MCF 10A (cell line): ENCODE data around the gene BIRC2. TPM values are rescaled to one million over a fixed set of nuclear protein-coding genes. Genes with fewer than 3 reads are reported as not detected.
A peak's percentile ranks its signal among the peaks of the same experiment; 100 is the strongest.

Experiments used
- BruUV-seq: library from RNA; stranded (reverse); fragments of 400-500 nt; replicated peaks from 2 replicates; lab custom pipeline; 2021; lab: Mats Ljungman, UMichigan
- CTCF ChIA-PET: fragments of 300-600 bp; sonication (Branson Sonifier 250); formaldehyde crosslinking; extraction: SDS; loops from one replicate; lab custom pipeline; 2021; ENCODE audit warnings: antibody characterized with exemption, inconsistent platforms; lab: Yijun Ruan, JAX
- POLR2A ChIA-PET: fragments of 300-600, 350-650 bp; sonication (Branson Sonifier 250); formaldehyde crosslinking; extraction: SDS; loops from one replicate; lab custom pipeline; 2020; ENCODE audit warnings: antibody characterized with exemption, inconsistent platforms; lab: Yijun Ruan, JAX
- DNase-seq: peaks from one replicate; pipeline ENCODE4 v3.0.0-alpha.2; 2018; ENCODE audit not compliant: unreplicated experiment
- H3K27ac Mint-ChIP-seq: one replicate; pipeline ENCODE4 v1.8.0; 2022; ENCODE audit warnings: mild to moderate bottlenecking, low read depth, mixed read lengths; ENCODE audit not compliant: unreplicated experiment
- H3K27me3 Mint-ChIP-seq: one replicate; pipeline ENCODE4 v1.8.0; 2022; ENCODE audit warnings: mixed read lengths; ENCODE audit not compliant: insufficient read depth, unreplicated experiment
- H3K36me3 Mint-ChIP-seq: one replicate; pipeline ENCODE4 v1.8.0; 2022; ENCODE audit warnings: mild to moderate bottlenecking, moderate library complexity, mixed read lengths; ENCODE audit not compliant: insufficient read depth, unreplicated experiment
- H3K4me1 Mint-ChIP-seq: one replicate; pipeline ENCODE4 v1.8.0; 2022; ENCODE audit warnings: mixed read lengths; ENCODE audit not compliant: insufficient read depth, unreplicated experiment
- H3K4me3 Mint-ChIP-seq: one replicate; pipeline ENCODE4 v1.8.0; 2022; ENCODE audit warnings: mild to moderate bottlenecking, moderate library complexity, mixed read lengths; ENCODE audit not compliant: unreplicated experiment
- H3K9me3 Mint-ChIP-seq: one replicate; pipeline ENCODE4 v1.8.0; 2022; ENCODE audit warnings: mixed read lengths; ENCODE audit not compliant: unreplicated experiment
- CTCF ChIP-seq: fragments of 200-600 bp; IDR thresholded peaks from one replicate; pipeline ENCODE4 v1.8.0; 2022; ENCODE audit warnings: antibody characterized with exemption, mild to moderate bottlenecking; ENCODE audit not compliant: unreplicated experiment
- intact Hi-C: fragments of 100-400 bp; cut with micrococcal nuclease; formaldehyde crosslinking; loops from 2 replicates; pipeline ENCODE4 v1.14.1; 2022
- total RNA-seq: library from RNA; stranded (reverse); gene quantifications from 2 replicates; pipeline ENCODE4 v1.2.3, GENCODE V29; 2022

Gene BIRC2
- total RNA-seq, 1 experiment from 2014 or later = 50.0 TPM

GRCh38 chr11:102390667-102391465 is 43.9 kb downstream of the BIRC2 start:
- peak; percentile 71 for DNase-seq
- Mint-ChIP-seq H3K4me3 (no peak overlapping the region), H3K36me3 (peaks cover 78% of the 10 kb centered on the region), H3K27ac (peak overlapping the region; percentile 62), H3K27me3 (no peaks in the 10 kb centered on the region), H3K4me1 (peaks cover 5% of the 10 kb centered on the region), H3K9me3 (no peaks in the 10 kb centered on the region)
- ChIA-PET POLR2A (interaction anchor here (0.6 to 1.7 kb wide), 7 partner anchors 9 to 276 kb away, joined by 3 to 9 read pairs (median 4); no protein-coding TSS in a partner anchor), CTCF (interaction anchor here (0.5 to 10.3 kb wide), 50 partner anchors 10 to 1157 kb away, joined by 3 to 164 read pairs (median 5); no protein-coding TSS in a partner anchor)
- TF ChIP-seq CTCF = peak; percentile 81
- BruUV-seq = no TSS peak
- intact Hi-C loops = loop anchor here (1.0 to 2.0 kb wide), 5 partner anchors 62 to 275 kb away; partner anchors contain the start of gene TMEM123

DNA sequence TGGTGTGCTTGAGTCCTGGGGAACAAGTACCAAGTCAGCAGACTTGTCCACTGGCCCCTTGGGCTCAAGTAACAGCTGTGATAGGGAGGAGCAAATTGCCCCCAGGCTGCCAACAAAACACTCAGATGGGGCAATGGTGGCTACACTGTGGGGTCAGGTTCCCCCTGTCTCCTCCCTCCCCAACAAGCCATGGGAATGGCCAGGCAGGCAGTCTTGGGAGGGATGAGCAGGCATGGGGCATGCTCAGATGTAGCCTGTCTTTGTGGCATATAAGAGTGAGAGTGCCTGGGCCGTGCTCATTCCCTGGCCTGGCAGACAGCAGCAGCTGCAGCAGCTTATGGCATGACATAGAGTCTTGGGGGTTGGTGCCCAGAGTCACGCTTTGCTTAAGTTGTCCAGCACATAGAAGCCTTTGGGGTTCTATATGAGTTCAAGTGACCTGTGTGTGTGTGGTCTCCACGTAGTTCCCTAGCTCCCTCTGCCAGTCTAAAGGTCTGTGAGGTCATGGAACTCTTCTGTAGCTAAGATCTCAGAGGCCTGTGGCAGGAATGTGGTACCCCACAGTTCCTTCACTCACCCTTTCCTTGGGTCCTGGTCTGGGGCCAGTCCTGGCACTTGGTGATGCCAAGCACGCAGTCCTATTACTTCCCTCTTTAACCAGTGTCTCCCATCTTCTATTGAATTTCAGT is 44.7 kb downstream of the BIRC2 start:
- H3K27ac Mint-ChIP-seq = peak overlapping the region; percentile 62
- no peak for TF ChIP-seq CTCF
- intact Hi-C loops = loop anchor here (2.0 kb wide), 1 partner anchor 61 kb away; the partner anchor contains the start of gene TMEM123
- CTCF ChIA-PET = interaction anchor here (0.7 to 10.3 kb wide), 35 partner anchors 9 to 274 kb away, joined by 3 to 164 read pairs (median 5); no protein-coding TSS in a partner anchor
- no TSS peak for BruUV-seq
- peaks cover 5% of the 10 kb centered on the region for H3K4me1 Mint-ChIP-seq
- POLR2A ChIA-PET = interaction anchor here (0.6 to 3.1 kb wide), 2 partner anchors 221 to 1823 kb away, joined by 3 to 10 read pairs; no protein-coding TSS in a partner anchor
- no peaks in the 10 kb centered on the region for H3K27me3 Mint-ChIP-seq
- DNase-seq = no peak
- H3K4me3 Mint-ChIP-seq = no peak overlapping the region
- no peaks in the 10 kb centered on the region for H3K9me3 Mint-ChIP-seq
- H3K36me3 Mint-ChIP-seq = peaks cover 82% of the 10 kb centered on the region

- BruUV-seq = no TSS peak
- Mint-ChIP-seq H3K9me3 (no peaks in the 10 kb centered on the region), H3K27me3 (no peaks in the 10 kb centered on the region), H3K36me3 (peaks cover 78% of the 10 kb centered on the region), H3K27ac (peak overlapping the region; percentile 49), H3K4me3 (no peak overlapping the region), H3K4me1 (peaks cover 10% of the 10 kb centered on the region)
- ChIA-PET CTCF (interaction anchor here (0.6 to 10.3 kb wide), 12 partner anchors 9 to 633 kb away, joined by 3 to 164 read pairs (median 6); no protein-coding TSS in a partner anchor), POLR2A (interaction anchor here (0.7 to 3.1 kb wide), 9 partner anchors 10 to 220 kb away, joined by 3 to 10 read pairs (median 3); no protein-coding TSS in a partner anchor)
- no peak for TF ChIP-seq CTCF
- DNase-seq = no peak
- intact Hi-C loops = no loop called here
Measured at GRCh38 chr11:102393272-102393730, 46.3 kb downstream of the BIRC2 start.
